HG03460 (cell line): ENCODE results near the gene BUB1.
"Not testable (repeated sequence)": the region's sequence is repeated elsewhere in the genome, so short reads cannot be mapped to it uniquely, and the experiment has no call there.

ENCODE experiments used
- ATAC-seq: cut with Tn5 transposase; IDR thresholded peaks from one replicate; pipeline ENCODE4 v1.9.1; 2021; ENCODE audit not compliant: unreplicated experiment

BUB1 gene

DNA sequence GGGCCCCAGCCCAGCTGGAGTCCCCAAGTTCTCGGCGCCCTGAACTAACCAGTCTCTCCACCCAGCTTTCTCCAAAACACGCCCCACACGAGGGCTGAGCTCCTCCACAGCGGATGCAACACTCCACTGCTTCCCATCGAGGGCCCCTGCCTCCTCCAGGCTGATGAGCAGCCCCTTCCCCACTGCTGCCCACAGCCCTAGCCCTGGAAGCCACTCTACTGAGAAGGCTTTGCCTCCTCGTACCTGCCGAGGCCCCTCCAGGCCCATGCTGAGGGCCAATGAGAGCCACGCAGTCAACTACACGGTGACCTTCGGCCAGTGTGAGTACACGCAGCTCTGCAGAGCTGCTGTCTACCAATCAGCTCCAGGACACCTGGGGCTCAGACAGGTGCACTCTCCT is 72.8 kb downstream of the BUB1 start:
- ATAC-seq: not testable (repeated sequence)

DNA sequence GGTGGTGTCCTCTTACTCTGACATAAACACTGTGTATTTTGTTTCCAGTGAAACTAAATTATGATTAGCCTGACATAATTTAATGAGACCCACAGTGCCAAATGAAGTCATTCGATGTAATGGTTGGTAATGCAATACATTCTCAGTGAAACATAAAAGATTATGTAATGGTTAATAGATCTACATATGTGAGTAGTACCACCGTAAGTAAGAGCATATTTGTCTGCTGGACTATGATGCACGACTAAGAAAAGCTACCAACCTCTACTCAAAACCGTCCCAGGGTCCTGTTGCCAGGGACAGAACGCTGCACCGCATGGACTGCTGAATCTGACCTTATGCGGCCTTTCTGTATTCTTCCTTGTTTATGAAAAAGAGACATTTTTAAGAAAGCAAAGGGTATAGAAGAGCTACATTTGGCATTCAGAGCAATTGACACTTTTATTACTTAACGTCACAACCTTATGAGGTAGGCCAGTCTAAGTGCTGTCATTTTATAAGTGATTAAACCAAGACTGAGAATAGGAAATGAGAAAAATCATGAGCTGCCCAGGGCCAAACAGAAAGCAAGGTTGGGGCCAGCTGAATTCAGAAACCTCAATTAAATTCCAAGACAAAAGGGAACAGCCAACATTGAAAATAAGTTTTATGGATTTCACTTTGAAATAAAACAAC is 73.8 kb downstream of the BUB1 start:
- not testable (repeated sequence) for ATAC-seq

DNA sequence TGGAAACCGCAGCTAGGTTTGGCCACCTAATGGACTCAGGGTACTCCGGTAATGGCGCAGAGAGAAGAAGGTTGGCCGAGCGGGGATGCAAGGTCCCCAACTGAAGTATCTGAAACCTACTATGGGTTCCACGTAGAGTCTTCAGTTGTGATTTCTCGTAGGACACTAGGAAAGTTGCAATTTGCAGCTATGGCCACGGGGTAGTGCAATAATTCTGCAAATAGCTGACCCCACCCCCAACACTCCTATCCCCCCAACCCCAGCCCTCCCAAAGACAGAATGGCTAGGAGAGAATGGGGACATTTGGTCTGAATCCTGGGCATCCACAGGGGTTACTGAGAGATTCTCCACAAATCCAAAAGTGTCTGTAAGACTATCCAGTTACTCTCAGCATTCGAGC is 75.7 kb downstream of the BUB1 start:
- ATAC-seq: not testable (repeated sequence)

DNA sequence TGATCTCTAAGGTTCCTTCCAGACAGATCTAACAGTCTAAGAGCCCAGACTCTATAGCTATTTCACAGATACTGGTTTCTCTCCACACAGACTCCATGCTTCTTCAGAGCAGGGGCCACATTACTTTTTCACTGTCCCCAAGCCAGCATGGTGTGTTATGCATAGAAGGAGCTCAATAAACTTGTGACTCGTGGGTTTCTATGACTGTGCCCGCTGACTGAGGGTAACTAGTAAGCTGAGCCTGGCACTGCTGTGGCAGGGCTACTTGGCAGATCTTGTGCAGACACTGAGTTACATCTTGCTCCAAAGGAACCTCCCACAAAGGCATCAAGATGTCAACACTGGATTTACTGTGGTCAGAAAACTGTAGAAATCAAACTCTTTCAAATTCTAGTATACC is 85.9 kb downstream of the BUB1 start:
- not testable (repeated sequence) for ATAC-seq

DNA sequence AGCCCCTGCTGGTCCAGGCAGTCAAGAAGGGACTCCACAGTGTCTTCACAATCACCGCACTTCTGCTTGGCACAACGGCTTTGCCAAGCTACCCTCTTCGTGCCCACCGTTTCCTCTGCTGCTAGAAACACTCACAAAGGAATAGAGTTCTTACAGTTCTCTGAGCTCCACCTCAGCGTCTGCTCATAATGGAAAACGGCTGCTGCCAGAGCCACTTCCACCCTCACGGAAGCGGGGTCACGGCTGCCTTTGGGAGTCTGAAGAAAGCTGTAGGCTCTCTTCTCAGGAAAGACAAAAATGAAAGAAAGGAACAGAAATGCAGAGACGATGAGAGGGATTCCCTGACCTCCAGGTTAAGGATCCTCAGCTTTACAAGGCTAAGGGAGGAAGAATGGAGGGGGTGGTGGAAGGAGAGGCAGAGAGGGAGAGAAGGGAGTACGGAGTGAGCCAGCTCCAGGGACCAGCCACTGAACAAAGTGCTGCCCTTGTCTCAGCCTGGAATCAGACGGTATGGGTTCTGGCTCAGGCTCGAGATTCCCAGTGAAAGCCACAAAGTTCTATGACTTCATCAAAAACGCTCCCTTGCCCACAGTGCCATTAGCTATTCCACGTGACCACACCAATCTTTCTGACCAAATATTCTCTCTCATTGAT is 88.1 kb downstream of the BUB1 start:
- ATAC-seq: not testable (repeated sequence)

DNA sequence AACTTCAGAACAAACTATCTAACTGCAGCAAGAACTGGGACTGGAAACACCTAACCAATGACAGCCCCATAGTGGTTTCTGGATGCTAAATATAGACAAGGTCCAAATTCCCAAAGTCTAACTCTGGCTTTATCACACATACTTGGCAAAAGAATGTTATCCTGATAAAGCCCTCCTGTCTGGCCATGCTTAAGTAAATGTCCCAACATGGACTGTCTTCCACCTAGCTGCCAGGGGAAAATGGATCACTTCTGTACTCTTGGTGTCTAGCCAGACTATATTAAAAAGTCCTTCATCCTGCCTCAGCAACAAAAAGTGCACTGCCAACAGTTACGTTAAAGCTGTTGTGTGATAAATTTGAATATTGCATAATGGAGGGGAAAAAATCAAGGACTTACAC is 89.3 kb downstream of the BUB1 start:
- not testable (repeated sequence) for ATAC-seq
